OCI-LY7 (cell line): Measurements from ENCODE around the gene OSGIN1.

Experiments used
- EZH2phosphoT487 ChIP-seq: fragments of 200-600 bp; sonication (generic); IDR thresholded peaks from 2 replicates; pipeline ENCODE4 v1.6.1; 2018; ENCODE audit warnings: low read depth, borderline replicate concordance, mild to moderate bottlenecking, mixed run types, antibody characterized with exemption, low read length, moderate library complexity, mixed read lengths
- TF ChIP-seq, protein P1 (sequence below): fragments of 200-600 bp; sonication (generic); conservative IDR thresholded peaks from 2 replicates; pipeline ENCODE4 v1.5.1; 2014; ENCODE audit warnings: mild to moderate bottlenecking, antibody characterized with exemption, low read length, moderate library complexity, mixed read lengths

- no peak for TF ChIP-seq EZH2phosphoT487
- TF ChIP-seq, protein P1, sequence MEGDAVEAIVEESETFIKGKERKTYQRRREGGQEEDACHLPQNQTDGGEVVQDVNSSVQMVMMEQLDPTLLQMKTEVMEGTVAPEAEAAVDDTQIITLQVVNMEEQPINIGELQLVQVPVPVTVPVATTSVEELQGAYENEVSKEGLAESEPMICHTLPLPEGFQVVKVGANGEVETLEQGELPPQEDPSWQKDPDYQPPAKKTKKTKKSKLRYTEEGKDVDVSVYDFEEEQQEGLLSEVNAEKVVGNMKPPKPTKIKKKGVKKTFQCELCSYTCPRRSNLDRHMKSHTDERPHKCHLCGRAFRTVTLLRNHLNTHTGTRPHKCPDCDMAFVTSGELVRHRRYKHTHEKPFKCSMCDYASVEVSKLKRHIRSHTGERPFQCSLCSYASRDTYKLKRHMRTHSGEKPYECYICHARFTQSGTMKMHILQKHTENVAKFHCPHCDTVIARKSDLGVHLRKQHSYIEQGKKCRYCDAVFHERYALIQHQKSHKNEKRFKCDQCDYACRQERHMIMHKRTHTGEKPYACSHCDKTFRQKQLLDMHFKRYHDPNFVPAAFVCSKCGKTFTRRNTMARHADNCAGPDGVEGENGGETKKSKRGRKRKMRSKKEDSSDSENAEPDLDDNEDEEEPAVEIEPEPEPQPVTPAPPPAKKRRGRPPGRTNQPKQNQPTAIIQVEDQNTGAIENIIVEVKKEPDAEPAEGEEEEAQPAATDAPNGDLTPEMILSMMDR: no peak
Observed at GRCh38 chr16:83925957-83926725, 26.9 kb upstream of the OSGIN1 start.
